ACC112 (cell line): ENCODE results near the gene RAB3D.
"Not testable (repeated sequence)": the region's sequence is repeated elsewhere in the genome, so short reads cannot be mapped to it uniquely, and the experiment has no call there.

ENCODE experiments used
- H2AFZ ChIP-seq: fragments of 200-600 bp; sonication (generic); one replicate; pipeline ENCODE4 v1.6.0; 2017; ENCODE audit warnings: antibody characterized with exemption, low read length; ENCODE audit not compliant: unreplicated experiment
- H3K27ac ChIP-seq: fragments of 200-600 bp; sonication (generic); 2 replicates; pipeline ENCODE4 v1.5.1; 2014; ENCODE audit warnings: low read depth, mild to moderate bottlenecking, antibody characterized with exemption, low read length, moderate library complexity
- H3K27me3 ChIP-seq: fragments of 200-600 bp; sonication (generic); 2 replicates; pipeline ENCODE4 v1.6.1; 2014; ENCODE audit warnings: mild to moderate bottlenecking, antibody characterized with exemption, low read length, moderate library complexity, mixed read lengths; ENCODE audit not compliant: insufficient read depth
- H3K36me3 ChIP-seq: fragments of 200-600 bp; sonication (generic); 2 replicates; pipeline ENCODE4 v1.6.1; 2016; ENCODE audit warnings: mild to moderate bottlenecking, antibody characterized with exemption, low read length, moderate library complexity, mixed read lengths; ENCODE audit not compliant: insufficient read depth
- H3K4me1 ChIP-seq: fragments of 200-600 bp; sonication (generic); one replicate; pipeline ENCODE4 v1.6.1; 2016; ENCODE audit warnings: low read length, mixed read lengths; ENCODE audit not compliant: insufficient read depth, unreplicated experiment, control insufficient read depth
- H3K4me3 ChIP-seq: fragments of 200-600 bp; sonication (generic); 2 replicates; pipeline ENCODE4 v1.5.1; 2014; ENCODE audit warnings: mild to moderate bottlenecking, low read depth, low read length
- H3K79me2 ChIP-seq: fragments of 200-600 bp; sonication (generic); one replicate; pipeline ENCODE4 v1.6.0; 2016; ENCODE audit warnings: low read length; ENCODE audit not compliant: control insufficient read depth, unreplicated experiment, insufficient read depth

The RAB3D gene

GRCh38 chr19:11364296-11364904 lies 24.9 kb upstream of the RAB3D start:
- H3K4me3 ChIP-seq, result no peak overlapping the region
- H2AFZ ChIP-seq, result no peak overlapping the region
- no peaks in the 10 kb centered on the region for H3K36me3 ChIP-seq
- no peaks in the 10 kb centered on the region for H3K27me3 ChIP-seq
- H3K79me2 ChIP-seq, result no peaks in the 10 kb centered on the region
- H3K4me1 ChIP-seq, result no peaks in the 10 kb centered on the region
- H3K27ac ChIP-seq, result no peak overlapping the region

GRCh38 chr19:11363881-11364280 lies 24.4 kb upstream of the RAB3D start:
- Histone ChIP-seq H3K79me2 (no peaks in the 10 kb centered on the region), H3K27me3 (no peaks in the 10 kb centered on the region), H3K36me3 (no peaks in the 10 kb centered on the region), H3K4me1 (no peaks in the 10 kb centered on the region), H2AFZ (no peak overlapping the region), H3K27ac (no peak overlapping the region), H3K4me3 (no peak overlapping the region)

- no peak overlapping the region for H3K4me3 ChIP-seq
- no peak overlapping the region for H3K27ac ChIP-seq
- H2AFZ ChIP-seq, result no peak overlapping the region
- H3K36me3 ChIP-seq, result no peaks in the 10 kb centered on the region
- no peaks in the 10 kb centered on the region for H3K79me2 ChIP-seq
- no peaks in the 10 kb centered on the region for H3K4me1 ChIP-seq
- no peaks in the 10 kb centered on the region for H3K27me3 ChIP-seq
Observed at GRCh38 chr19:11361771-11362731, 22.6 kb upstream of the RAB3D start.

GRCh38 chr19:11361037-11361770 lies 21.7 kb upstream of the RAB3D start:
- Histone ChIP-seq H3K27me3 (no peaks in the 10 kb centered on the region), H3K4me1 (peaks cover 3% of the 10 kb centered on the region), H3K36me3 (no peaks in the 10 kb centered on the region), H3K27ac (no peak overlapping the region), H2AFZ (no peak overlapping the region), H3K4me3 (no peak overlapping the region), H3K79me2 (peaks cover 2% of the 10 kb centered on the region)

- no peak overlapping the region for H3K27ac ChIP-seq
Observed at GRCh38 chr19:11359421-11359820, 20.0 kb upstream of the RAB3D start.

GRCh38 chr19:11356676-11357550 lies 17.5 kb upstream of the RAB3D start:
- H3K79me2 ChIP-seq, result peaks cover 7% of the 10 kb centered on the region
- H3K4me1 ChIP-seq, result peaks cover 8% of the 10 kb centered on the region
- no peaks in the 10 kb centered on the region for H3K36me3 ChIP-seq
- H3K27me3 ChIP-seq, result no peaks in the 10 kb centered on the region
- H3K4me3 ChIP-seq, result no peak overlapping the region
- no peak overlapping the region for H3K27ac ChIP-seq
- H2AFZ ChIP-seq, result no peak overlapping the region

More at GRCh38 chr19:11359421-11359820, 20.0 kb upstream of the RAB3D start:
- H3K4me1 ChIP-seq, result peaks cover 8% of the 10 kb centered on the region
- H3K27me3 ChIP-seq, result no peaks in the 10 kb centered on the region
- no peak overlapping the region for H2AFZ ChIP-seq
- H3K4me3 ChIP-seq, result no peak overlapping the region
- no peaks in the 10 kb centered on the region for H3K36me3 ChIP-seq
- H3K79me2 ChIP-seq, result peaks cover 7% of the 10 kb centered on the region

- Histone ChIP-seq H3K27ac (no peak overlapping the region), H3K4me1 (peaks cover 8% of the 10 kb centered on the region), H3K79me2 (peaks cover 7% of the 10 kb centered on the region), H3K36me3 (no peaks in the 10 kb centered on the region), H3K4me3 (peak overlapping the region; percentile 88), H3K27me3 (no peaks in the 10 kb centered on the region), H2AFZ (no peak overlapping the region)
Observed at GRCh38 chr19:11356074-11356397, 16.6 kb upstream of the RAB3D start.

- Histone ChIP-seq H3K4me3 (peak within 1 kb of the TSS; percentile 88), H3K36me3 (no peaks in the 10 kb centered on the region), H3K27me3 (no peaks in the 10 kb centered on the region), H3K79me2 (peaks cover 7% of the 10 kb centered on the region), H2AFZ (no peak within 1 kb of the TSS), H3K27ac (no peak within 1 kb of the TSS), H3K4me1 (peaks cover 8% of the 10 kb centered on the region)
Observed at GRCh38 chr19:11355160-11356073, 16.0 kb upstream of the RAB3D start, which contains the start of gene PLPPR2. Gene PLPPR2 (plus strand): TSS chr19:11355432. CDS start chr19:11357674, 2,242 bp downstream.

GRCh38 chr19:11354102-11354501 lies 14.6 kb upstream of the RAB3D start:
- not testable (repeated sequence) for H3K79me2 ChIP-seq, H3K4me3 ChIP-seq, H2AFZ ChIP-seq, H3K4me1 ChIP-seq, H3K27me3 ChIP-seq, H3K27ac ChIP-seq, H3K36me3 ChIP-seq
